HG03558 (cell line): ENCODE measurements around the gene NPHP4.

Experiments used
- ATAC-seq: cut with Tn5 transposase; IDR thresholded peaks from one replicate; pipeline ENCODE4 v1.9.1; 2021; ENCODE audit warnings: moderate number of reproducible peaks; ENCODE audit not compliant: unreplicated experiment; ENCODE audit errors: extremely low read depth

Gene NPHP4

DNA sequence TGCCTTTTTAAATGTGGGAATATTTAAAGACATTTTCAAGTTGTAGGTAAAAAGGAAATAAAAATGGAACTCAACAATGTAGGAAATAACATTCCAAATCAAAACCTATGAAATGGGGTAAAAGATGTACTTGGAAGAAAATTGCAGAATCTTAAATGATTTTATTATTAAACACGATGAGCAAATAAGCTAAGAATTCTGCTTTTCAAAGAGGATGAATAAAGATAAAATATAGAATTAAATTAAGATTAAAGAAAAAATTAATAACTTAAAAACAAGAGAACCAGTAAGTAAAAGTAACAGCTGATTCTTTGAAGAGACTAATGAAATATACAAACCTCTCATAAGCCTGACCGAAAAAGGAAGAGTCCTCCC, 74.0 kb downstream of the NPHP4 start:
- no peak for ATAC-seq

DNA sequence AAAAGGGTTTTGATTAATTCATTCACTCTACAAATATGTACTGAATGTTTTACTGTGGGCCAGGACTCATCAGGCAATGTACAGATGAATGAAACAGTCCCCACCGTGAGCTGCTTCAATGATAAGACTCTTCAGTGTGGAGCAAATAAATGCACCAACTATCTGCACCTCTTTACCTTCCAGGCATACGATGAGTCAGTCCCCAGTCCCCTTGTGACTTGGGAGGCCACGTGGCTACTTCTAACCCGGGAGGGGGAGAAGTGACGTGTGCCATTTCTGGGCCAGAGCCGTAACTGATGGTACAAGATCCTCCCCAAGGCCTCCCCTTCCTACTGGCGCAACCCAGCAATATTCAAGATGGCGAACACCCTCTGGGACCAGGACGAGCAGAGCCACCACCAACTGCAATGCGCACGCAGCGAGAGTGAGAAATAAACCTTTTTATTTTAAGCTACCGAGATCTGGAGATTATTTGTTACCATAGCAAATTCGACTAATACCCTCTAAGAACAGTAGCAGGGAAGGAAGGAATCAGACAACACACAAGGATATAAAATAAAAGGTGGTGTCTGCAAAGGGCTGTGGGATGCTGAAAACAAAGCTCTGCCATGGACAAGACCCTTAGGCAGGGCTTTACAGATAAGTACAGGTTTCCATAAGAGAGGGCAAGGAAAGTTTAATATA, 74.5 kb downstream of the NPHP4 start:
- ATAC-seq, result no peak

DNA sequence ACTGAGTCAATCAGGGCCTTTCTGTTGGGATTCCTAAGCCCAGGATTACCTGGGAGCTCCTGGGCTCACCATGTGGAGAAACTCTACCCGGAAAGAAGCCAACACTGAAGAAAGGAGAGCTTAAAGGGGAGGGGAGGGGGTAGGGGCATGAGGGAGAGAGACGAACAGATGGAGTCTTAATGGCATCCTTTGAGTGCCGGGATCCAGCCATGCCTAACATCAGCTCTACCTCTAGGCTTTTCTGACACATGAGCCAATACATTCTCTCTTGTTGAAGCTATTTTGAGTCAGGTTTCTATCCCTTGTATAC, 75.0 kb downstream of the NPHP4 start:
- ATAC-seq, result no peak

DNA sequence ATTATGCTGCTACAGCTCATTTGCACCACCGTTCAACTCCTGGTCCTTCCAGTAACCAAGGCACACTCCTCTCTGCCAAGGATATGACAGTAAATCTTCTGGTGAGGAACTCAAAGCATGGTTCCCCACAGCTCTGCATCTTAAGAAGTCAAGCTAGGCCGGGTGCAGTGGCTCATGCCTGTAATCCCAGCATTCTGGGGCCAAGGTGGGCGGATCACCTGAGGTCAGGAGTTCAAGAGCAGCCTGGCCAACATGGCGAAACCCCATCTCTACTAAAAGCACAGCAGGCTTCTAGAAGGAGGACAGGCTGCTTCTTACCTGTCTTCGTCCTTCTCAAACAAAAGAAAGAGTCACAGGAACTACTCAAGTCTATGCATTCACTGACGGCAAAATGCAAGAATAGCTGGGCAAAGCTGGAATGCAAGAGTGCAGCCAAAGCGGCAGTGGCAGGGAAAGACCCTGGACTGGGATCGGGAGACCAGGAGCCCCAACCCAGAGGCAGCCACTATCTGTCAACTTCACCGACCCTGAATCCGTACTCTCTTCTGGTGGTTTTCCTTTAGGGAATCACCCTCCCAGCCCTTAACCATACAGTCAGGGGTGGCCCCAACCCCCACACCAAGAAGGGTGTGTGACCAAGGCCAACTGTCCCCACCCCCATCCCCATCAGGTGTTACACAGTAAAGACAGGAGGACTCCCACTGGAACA, 75.5 kb downstream of the NPHP4 start:
- ATAC-seq, result no peak

DNA sequence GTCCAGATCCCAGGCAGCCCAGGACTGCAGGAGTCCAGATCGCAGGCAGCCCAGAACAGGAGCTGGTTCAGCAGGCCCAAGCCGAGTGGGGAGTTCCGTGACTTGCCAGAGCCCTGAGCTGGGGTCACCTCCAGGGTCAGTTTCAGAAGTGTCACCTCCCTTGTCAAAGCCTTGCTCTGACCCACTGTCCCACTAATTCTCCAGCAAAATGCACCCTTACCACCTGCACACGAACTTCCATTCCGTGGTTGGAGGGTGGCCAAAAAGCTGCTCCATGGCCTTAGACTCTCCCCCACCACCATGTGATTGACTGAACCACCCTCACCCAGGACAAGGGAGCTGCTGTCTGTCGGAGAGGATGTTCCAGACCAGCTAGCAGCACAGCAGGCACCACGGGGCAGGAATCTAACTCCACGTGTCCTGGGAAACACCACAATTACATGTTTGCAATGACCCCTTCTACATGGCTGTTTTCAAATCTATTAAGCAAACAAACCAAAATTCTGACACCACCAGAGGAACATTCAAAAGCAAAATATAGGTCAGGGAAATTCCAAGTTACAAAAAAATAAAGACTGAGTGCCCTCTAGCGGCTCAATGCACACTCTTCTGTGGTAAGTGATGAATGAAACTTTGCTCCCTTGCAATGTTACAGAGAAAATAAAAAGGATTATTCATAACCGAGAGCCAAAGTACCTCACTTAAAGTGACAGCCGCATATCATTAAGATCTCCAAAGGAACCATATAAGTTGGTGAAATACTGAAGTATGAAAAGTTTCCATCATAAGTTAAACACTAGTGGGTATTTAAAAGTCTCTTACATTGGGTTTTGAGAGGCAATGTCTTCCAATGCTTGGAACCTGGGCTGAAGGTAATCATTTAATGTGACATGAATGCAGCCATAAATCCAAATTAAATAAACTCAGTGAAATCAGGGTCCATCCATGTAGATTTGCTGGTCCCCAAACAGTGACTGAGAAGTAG, 76.3 kb downstream of the NPHP4 start:
- ATAC-seq, result no peak

DNA sequence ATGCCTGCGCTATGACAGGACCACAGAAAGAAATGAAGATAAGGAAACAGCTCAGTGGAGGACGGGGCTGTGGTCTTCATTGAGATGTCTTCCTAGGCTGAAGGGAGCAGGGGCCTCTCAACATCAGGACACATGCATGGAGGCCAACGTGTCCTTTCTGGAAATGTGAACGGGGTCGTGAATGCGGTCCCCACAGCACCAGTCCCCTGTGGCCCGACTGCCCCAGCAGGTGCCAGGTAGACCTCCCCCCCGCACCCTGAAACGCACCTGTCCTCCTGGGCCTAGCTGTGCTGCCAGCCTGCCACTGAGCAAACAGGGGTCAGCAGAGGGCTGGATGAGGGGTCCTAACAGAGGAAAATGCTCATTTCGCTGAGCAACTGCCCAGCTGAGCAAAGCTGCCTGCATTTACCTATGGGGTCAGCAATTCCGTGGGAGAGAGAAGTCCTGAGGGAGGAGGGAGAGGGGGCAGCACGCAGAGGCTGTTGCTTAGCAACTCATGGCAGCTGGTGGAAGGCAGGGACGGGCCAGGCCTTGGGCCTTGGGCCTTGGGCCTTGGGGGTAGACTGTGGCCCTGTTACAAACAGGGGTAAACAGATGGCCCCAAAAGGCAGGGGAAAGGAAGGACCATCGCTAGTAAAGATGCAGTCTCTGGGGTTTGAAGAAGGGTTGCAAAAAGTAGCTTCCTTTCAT, 77.4 kb downstream of the NPHP4 start:
- no peak for ATAC-seq

DNA sequence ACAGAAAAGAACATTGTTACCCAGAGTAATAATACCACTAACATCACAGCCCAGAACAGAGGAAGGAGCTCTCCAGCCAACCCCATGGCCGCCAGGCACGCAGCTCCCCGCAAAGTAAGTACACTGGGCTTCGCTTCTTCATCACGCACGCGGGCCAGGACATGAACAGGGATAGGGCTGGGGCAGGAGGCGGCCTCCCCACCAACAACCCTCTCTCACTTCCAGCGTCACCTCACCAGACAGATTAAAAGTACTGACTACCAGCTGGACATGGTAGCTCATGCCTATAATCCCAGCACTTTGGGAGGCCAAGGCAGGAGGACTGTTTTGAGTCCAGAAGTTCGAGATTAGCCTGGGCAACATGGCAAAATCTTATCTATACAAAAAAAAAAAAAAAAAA, 78.3 kb downstream of the NPHP4 start:
- no peak for ATAC-seq

DNA sequence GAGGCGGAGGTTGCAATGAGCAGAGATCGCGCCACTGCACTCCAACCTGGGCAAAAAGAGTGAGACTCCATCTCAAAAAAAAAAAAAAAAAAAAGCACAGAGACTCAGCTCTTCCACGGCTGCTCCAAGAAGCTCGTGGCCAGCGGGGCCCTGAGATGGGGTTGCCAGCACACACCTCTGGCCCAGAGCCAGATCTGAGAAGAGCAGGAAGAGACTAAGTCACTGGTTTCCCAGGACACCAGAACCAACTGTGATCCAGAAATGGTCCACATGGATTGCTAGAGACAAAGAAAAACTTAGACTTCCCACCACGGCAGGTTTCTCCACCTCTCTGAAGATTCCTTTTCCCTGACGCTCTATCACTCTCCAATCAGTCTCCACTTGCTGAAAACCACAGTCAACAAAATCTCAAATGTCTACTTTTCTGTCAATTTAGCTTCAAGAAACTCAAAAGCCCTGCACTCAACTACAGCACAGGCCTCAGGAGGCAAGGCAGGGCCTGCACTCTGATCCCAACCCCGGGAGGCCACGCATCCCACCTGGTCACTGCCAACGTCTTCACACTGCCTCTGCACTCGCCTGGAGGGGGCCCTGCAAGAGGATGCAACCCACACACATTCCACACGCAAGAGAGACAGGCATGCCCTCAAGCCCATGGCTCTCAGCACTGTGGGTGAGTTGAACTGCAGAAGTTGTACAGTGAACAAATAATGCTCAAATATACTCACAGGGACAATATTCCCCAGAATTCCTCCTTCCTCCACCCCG, 79.0 kb downstream of the NPHP4 start:
- ATAC-seq, result no peak

DNA sequence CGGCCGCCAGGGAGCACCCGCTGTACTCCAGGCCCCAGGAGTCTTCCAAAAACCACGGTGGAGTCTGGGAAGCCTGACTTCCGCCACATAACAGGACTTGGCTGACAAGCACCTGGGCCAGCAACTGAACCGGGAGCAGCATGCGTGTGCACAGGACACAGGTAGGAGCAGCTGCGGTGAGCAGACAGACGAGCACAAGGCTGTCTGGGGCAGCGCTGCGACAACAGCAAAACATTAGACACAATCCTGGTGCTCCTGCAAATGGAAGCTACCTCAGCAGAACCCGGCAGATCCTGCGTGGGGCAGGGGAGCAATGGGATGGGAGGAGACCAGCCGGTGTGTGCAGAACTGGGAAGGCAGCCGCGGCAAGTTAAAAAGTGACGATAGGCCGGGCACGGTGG, 80.4 kb downstream of the NPHP4 start:
- ATAC-seq, result no peak

DNA sequence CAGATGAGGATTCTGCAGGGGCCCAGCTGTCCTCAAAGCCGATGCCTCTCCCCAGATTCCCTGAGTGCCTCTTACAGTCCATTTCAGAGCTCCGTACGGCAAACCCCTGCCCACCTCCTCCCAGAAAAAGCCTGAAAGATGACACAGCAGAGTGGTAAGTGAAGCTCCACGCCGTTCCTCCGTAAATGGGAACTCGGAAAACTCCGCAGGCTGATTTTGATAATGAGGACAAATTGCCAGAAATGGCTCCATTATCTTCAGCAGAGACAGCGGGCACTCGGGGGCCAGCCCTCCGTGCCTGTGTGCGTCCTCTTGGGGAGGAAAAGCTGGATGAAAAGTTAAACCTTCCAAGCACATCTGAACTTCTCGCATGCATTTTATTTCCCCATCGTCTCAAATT, 81.1 kb downstream of the NPHP4 start:
- no peak for ATAC-seq

DNA sequence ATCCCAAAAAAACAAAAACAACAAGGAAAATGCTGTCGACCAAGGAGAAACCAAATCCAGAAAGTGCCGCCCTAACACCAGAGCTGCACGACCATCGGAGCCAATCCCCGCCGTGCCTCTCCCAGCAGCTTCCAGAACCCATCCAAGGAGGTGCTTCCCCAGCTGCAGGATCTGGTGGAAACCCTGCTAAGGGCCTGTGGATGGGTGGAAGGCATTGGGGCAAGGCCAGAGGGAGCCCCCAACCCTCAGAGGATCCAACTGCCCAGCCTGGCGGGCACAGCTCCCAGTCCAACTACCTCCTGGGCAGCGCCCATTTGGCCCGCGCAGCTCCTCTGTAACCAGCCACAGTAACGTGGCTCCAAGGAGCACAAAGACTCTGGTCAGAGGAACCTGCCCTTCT, 81.6 kb downstream of the NPHP4 start:
- ATAC-seq, result no peak

DNA sequence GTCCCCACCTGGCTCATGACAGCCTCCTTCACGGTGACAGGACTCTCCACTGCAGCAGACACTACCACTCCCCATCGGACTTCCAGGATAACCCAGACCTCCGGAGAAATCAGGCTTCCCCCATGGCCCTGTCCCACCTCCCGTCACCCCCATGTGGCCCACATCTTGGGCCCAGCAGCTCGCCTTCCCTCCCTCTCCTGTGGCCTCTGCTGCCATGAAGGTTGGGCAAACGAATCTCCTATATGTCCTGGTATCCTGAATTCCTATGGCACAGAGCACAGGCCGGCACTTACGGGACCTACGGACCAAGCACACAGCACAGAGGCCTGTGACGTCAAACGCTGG, 82.0 kb downstream of the NPHP4 start:
- ATAC-seq, result no peak

DNA sequence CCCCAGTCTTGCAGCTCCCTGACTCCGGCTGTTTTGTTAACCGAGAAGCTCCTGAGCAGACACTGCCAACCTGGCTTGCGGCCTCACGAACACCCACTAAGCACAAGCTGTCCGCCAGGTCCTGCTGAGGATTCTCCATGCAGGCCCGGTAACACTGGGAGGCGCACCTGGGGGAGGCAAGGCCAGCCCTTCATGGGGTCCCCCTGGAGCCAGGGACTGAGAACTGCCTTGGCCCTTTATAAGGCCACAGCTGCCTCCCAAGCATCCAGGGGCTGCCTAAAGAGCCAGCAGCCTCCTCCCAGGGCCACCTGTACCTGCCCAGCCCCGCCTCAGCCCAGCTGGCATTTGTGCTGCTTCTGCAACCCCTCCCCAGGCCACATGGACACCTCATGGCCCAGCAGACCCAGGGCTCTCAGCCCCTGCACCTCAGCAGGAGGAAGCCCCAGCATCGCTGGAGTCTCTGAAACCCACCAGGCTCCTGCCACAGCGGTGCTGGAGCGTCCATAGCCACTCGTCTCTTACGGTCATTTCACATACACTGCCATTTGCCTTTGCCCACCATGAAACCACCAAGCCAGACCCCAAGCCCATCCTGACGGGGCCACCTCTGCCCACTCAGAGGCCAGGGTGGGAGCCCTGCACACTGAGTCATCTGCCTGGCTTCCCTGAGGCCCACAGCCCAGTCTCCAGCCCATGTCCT, 82.5 kb downstream of the NPHP4 start:
- ATAC-seq, result no peak

DNA sequence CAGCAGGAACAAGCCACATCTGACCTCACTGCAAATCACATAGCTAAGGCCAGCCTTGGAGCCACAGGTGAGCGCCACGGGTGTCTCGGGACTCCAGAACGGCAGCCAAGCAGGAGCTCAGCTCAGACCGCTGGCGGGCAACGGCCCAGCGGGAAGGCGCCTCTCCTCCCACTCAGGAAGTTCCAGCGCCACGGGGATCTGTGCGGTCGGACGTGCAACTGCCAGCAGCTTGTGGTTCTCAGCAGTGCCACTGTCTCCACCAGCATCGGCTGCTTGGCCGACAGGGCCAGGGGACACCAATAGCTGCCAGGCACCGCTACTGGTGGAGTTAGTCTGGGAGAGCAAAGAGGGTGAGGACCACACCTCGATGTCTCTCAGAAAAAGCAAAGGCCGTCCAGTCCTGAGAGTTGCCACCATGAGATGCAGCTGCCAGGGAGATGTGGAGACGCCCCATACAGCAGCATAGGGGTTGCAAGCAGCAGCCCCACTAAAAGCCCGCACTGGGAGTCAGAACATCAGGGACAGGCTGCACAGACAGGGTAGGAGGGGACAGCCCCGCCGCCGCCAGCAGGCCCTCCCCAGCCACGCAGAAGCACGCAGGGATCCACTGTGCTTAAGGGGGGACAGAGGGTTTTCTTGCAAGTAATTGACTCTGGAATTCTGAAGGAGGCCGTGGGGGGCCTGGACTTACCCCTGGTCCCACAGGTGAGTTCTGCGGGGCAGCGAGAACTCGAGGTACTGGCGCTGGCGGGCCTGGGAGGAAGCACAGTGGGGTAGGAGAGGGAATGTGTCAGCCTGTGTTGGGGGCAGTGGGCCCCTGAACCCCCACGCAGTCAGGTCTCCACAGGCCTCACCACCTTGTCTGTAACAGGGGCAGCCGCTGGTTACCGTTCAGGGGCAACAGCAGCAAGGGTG, 83.5 kb downstream of the NPHP4 start:
- no peak for ATAC-seq

DNA sequence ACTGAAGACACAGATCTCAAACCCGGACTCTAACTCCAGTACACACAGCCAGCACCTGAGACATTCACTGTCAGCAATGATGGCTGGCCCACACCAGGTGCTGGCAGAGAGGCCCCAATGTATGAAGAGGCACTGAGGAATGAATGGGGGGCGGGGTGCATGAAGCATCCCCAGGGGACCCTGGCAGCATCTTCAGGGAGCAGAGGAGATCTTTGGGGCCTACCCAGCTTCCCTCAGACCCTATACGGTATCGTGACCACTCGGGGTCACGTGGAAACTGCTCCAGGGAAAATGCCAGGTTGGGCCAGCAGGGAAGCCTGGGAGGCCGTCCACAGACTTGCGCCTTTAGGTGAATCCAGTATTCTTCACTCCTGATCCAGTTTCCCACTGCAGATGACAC, 84.3 kb downstream of the NPHP4 start:
- ATAC-seq, result no peak

DNA sequence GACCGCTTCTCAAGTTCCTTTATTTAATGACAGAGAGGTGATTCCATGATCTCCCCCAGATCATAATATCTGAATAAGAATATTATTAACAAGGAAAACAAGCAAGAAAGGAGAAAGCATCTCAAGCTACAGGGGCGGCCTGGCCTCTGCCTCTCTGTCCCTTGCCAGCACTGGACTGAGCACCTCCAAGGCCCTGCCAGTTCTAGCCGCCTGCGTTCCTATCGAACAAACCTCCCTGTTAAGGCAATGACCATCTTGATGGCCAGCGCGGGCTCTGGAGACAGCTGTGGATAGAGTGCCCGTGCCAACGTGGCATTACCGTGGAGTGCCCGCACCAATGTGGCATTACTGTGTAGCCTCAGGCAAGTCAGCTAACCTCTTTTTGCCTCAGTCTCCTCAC, 84.8 kb downstream of the NPHP4 start:
- ATAC-seq, result no peak

DNA sequence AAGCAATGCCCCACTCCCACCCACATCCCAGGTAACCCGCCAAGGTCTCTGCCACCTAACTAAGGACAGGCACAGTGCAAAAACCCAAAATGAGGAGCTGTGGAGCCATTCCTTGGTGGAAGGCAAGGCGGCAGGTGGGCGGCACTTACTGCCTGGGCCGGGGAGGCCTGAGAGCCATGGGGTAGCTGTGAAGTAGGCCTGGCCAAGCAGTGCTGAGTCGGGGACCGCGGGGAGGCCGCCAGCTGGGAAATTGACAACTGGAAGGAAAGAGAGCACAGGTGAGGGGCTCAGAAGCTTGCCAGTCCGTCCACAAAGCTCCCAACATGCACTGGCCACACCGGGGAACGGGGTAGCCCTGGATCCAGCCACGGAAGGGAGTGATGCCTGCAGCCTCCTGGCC, 85.3 kb downstream of the NPHP4 start:
- no peak for ATAC-seq

DNA sequence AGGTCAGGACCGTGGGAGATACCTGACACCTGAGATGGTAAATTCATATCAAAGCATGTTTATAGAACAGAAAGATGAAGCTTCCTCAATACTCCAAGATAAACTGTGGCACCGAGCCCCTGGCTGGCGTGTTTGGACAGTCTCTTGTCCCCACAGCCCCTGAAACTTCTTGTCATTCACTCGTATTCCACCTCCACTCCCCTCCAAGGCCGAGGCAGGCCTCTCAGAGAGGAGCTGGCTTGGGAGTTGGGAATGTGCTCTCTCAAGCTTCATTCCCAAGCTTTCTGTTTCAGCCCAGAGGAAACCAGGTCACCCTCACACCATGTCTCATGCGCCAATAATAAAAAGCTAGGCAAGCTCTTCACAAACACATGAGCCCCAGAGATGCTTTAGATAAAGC, 86.1 kb downstream of the NPHP4 start:
- no peak for ATAC-seq
